ENCODE results near the gene DNAAF8.
"Not testable (repeated sequence)": the region's sequence is repeated elsewhere in the genome, so short reads cannot be mapped to it uniquely, and the experiment has no call there.

Gene DNAAF8

GRCh38 chr16:4723071-4723767, 11.1 kb upstream of the DNAAF8 start:
- intact Hi-C loops (cut with micrococcal nuclease), result no loop called here
- H3K4me1 Mint-ChIP-seq (ENCODE audit: low read depth), result peaks cover 7% of the 10 kb centered on the region
- H3K4me3 Mint-ChIP-seq, result no peak overlapping the region
- no peaks in the 10 kb centered on the region for H3K9me3 Mint-ChIP-seq
- H3K27ac Mint-ChIP-seq, result no peak overlapping the region
- peaks cover 50% of the 10 kb centered on the region for H3K36me3 Mint-ChIP-seq (ENCODE audit: low read depth)
- no peaks in the 10 kb centered on the region for H3K27me3 Mint-ChIP-seq

- Mint-ChIP-seq H3K27ac (no peak overlapping the region), H3K9me3 (no peaks in the 10 kb centered on the region), H3K4me1 (ENCODE audit: low read depth) (peaks cover 7% of the 10 kb centered on the region), H3K27me3 (no peaks in the 10 kb centered on the region), H3K4me3 (no peak overlapping the region), H3K36me3 (ENCODE audit: low read depth) (peaks cover 65% of the 10 kb centered on the region)
- intact Hi-C loops (cut with micrococcal nuclease), result no loop called here
Measured at GRCh38 chr16:4724661-4725270, 9.6 kb upstream of the DNAAF8 start.

GRCh38 chr16:4726616-4727015, 7.7 kb upstream of the DNAAF8 start:
- Mint-ChIP-seq H3K27me3 (no peaks in the 10 kb centered on the region), H3K4me3 (no peak overlapping the region), H3K9me3 (no peaks in the 10 kb centered on the region), H3K4me1 (ENCODE audit: low read depth) (peaks cover 7% of the 10 kb centered on the region), H3K27ac (no peak overlapping the region), H3K36me3 (ENCODE audit: low read depth) (peaks cover 70% of the 10 kb centered on the region)
- intact Hi-C loops (cut with micrococcal nuclease), result no loop called here

DNA sequence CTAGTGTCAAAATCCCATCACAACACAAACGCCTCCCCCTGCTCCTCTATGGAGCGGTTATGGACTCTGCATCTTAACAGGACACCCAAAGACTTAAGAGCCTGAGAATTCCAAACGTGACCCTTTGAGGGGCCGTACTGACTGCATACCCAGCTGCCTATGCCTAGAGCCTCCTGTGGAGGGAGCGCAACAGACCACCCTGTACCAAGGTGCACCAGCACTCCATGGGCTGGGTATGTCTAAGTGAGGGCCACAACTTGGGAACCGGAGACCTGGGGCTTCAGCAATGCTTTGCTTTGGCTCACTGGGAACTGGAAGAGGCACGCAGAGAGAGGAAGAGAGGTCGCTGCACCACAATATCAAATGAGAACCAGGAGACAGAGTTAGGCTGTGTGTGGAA, 5.7 kb upstream of the DNAAF8 start:
- Mint-ChIP-seq H3K4me1 (ENCODE audit: low read depth) (peaks cover 17% of the 10 kb centered on the region), H3K27ac (no peak overlapping the region), H3K4me3 (no peak overlapping the region), H3K27me3 (no peaks in the 10 kb centered on the region), H3K9me3 (no peaks in the 10 kb centered on the region), H3K36me3 (ENCODE audit: low read depth) (peaks cover 50% of the 10 kb centered on the region)
- intact Hi-C loops (cut with micrococcal nuclease), result no loop called here

- intact Hi-C loops (cut with micrococcal nuclease), result no loop called here
- Mint-ChIP-seq H3K4me3 (no peak overlapping the region), H3K36me3 (ENCODE audit: low read depth) (peaks cover 59% of the 10 kb centered on the region), H3K9me3 (no peaks in the 10 kb centered on the region), H3K27me3 (no peaks in the 10 kb centered on the region), H3K27ac (no peak overlapping the region), H3K4me1 (ENCODE audit: low read depth) (peaks cover 18% of the 10 kb centered on the region)
Measured at GRCh38 chr16:4729876-4730275, 4.5 kb upstream of the DNAAF8 start.

GRCh38 chr16:4733211-4733742, 1.1 kb upstream of the DNAAF8 start:
- intact Hi-C loops (cut with micrococcal nuclease), result no loop called here
- no peaks in the 10 kb centered on the region for H3K27me3 Mint-ChIP-seq
- peaks cover 20% of the 10 kb centered on the region for H3K4me1 Mint-ChIP-seq (ENCODE audit: low read depth)
- H3K9me3 Mint-ChIP-seq, result no peaks in the 10 kb centered on the region
- peak overlapping the region; percentile 91 for H3K27ac Mint-ChIP-seq
- peak overlapping the region; percentile 99 for H3K4me3 Mint-ChIP-seq
- peaks cover 34% of the 10 kb centered on the region for H3K36me3 Mint-ChIP-seq (ENCODE audit: low read depth)

DNA sequence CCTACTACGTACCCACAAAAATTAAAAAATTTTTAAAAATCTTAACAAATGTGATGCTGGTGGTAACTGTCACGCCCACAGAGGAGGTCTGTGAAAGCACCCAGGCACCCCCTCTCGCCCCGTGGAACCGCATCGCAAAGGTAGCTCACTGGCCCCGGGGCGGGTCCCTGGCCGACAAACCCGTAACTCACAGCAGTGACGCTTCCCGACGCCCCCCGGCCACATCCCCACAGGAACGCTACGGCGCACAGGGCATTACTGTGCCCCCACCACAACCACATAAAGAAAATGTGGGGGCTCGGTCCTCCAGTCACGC, 632 bp upstream of the DNAAF8 start:
- peaks cover 20% of the 10 kb centered on the region for H3K4me1 Mint-ChIP-seq (ENCODE audit: low read depth)
- no peaks in the 10 kb centered on the region for H3K27me3 Mint-ChIP-seq
- intact Hi-C loops (cut with micrococcal nuclease), result loop anchor here (1.0 to 2.0 kb wide), 3 partner anchors 35 to 69 kb away; partner anchors contain the start of genes NUDT16L1 and ROGDI
- H3K36me3 Mint-ChIP-seq (ENCODE audit: low read depth), result peaks cover 30% of the 10 kb centered on the region
- H3K27ac Mint-ChIP-seq, result peak overlapping the region; percentile 91
- no peaks in the 10 kb centered on the region for H3K9me3 Mint-ChIP-seq
- H3K4me3 Mint-ChIP-seq, result peak overlapping the region; percentile 99

DNA sequence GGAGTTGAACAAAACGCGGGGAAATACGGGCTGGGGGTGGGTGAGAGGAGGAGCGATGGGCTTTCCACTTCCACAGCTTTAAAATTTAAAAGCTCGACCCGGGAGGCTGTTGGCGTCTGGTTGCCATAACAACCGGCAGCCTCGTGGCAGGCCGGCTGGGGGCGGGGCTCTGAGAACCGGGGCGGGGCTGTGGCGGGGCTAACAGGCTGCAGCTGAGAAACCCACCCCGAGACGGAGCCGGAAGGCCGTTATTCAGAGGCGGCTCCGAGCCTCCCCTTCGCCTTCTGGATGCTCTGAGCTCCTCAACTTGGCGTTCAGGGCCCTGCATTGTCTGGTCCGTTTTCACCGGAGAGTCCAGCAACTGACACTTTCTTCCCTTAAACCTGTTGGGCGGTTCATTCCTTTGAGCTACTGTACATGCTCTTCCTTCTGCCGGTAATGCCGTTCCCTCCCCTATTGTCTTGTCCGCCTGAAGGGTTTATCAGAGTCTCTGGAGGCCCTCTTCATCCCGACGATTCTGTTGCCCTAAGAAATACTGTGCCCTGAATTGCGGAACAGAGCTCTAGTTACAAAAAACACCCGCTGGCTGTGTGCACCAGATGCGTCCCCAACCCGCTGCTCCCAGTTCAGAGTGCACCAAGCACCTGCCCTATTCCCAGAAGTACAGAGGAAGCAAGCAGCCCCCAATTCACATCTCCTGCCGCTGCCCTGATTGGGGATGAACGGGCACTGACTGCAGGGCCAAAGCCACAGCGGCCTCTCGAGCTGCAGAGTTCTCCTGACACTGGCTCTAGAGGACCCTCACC, 596 bp downstream of the DNAAF8 start:
- Mint-ChIP-seq H3K4me1 (ENCODE audit: low read depth) (peaks cover 20% of the 10 kb centered on the region), H3K36me3 (ENCODE audit: low read depth) (peaks cover 17% of the 10 kb centered on the region), H3K27me3 (no peaks in the 10 kb centered on the region), H3K9me3 (no peaks in the 10 kb centered on the region), H3K27ac (peak overlapping the region; percentile 91), H3K4me3 (peak overlapping the region; percentile 99)
- intact Hi-C loops (cut with micrococcal nuclease), result loop anchor here (1.0 to 2.0 kb wide), 3 partner anchors 33 to 68 kb away; partner anchors contain the start of genes NUDT16L1 and ROGDI

GRCh38 chr16:4736546-4736945, 2.2 kb downstream of the DNAAF8 start:
- intact Hi-C loops (cut with micrococcal nuclease), result no loop called here
- H3K27me3 Mint-ChIP-seq, result no peaks in the 10 kb centered on the region
- H3K36me3 Mint-ChIP-seq (ENCODE audit: low read depth), result peaks cover 13% of the 10 kb centered on the region
- H3K27ac Mint-ChIP-seq, result no peak overlapping the region
- peaks cover 20% of the 10 kb centered on the region for H3K4me1 Mint-ChIP-seq (ENCODE audit: low read depth)
- H3K9me3 Mint-ChIP-seq, result no peaks in the 10 kb centered on the region
- H3K4me3 Mint-ChIP-seq, result no peak overlapping the region

GRCh38 chr16:4737545-4737944, 3.2 kb downstream of the DNAAF8 start:
- intact Hi-C loops (cut with micrococcal nuclease), result no loop called here
- no peak overlapping the region for H3K27ac Mint-ChIP-seq
- H3K36me3 Mint-ChIP-seq (ENCODE audit: low read depth), result peaks cover 13% of the 10 kb centered on the region
- H3K4me3 Mint-ChIP-seq, result no peak overlapping the region
- no peaks in the 10 kb centered on the region for H3K9me3 Mint-ChIP-seq
- peaks cover 6% of the 10 kb centered on the region for H3K27me3 Mint-ChIP-seq
- peaks cover 15% of the 10 kb centered on the region for H3K4me1 Mint-ChIP-seq (ENCODE audit: low read depth)

- H3K4me3 Mint-ChIP-seq; H3K27ac Mint-ChIP-seq; intact Hi-C loops (cut with micrococcal nuclease); H3K9me3 Mint-ChIP-seq: not testable (repeated sequence)
- H3K27me3 Mint-ChIP-seq, result peaks cover 13% of the 10 kb centered on the region
- peaks cover 18% of the 10 kb centered on the region for H3K4me1 Mint-ChIP-seq (ENCODE audit: low read depth)
- H3K36me3 Mint-ChIP-seq (ENCODE audit: low read depth), result peaks cover 13% of the 10 kb centered on the region
Measured at GRCh38 chr16:4738370-4738769, 4.0 kb downstream of the DNAAF8 start.

DNA sequence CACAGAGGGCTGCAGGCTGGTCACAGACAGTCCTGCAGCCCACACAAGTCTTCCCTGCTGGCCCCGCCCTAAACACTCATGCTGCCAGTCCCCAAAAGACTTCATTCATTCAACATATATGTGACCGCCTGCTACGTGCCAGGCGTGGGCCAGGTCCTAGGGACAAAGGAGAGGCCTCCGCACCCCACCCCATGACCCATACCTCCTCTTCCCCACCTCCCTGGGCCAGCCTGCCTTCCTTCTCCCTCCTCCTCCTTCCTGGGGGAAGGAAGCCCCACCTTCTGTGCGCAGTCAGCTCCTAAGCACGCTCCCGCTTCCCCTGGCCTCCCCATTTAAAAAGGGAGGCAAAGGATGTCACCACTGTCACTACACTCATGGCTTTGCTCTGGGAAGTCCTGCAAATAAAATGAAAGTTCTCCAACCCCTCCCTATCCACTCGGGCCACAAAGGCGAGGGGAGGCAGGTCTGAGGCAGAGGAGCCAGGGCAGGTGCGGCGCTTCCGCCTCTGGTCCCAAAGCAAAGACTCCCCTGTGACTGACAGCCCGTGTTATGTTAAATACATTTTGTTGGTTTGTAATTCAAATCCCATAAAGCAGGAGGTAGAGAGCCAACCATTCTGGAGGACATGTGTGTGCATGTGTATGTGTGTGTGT, 9.0 kb downstream of the DNAAF8 start:
- Mint-ChIP-seq H3K4me3 (peak overlapping the region; percentile 46), H3K9me3 (no peaks in the 10 kb centered on the region), H3K4me1 (ENCODE audit: low read depth) (peaks cover 13% of the 10 kb centered on the region), H3K27ac (no peak overlapping the region), H3K27me3 (peaks cover 28% of the 10 kb centered on the region), H3K36me3 (ENCODE audit: low read depth) (peaks cover 7% of the 10 kb centered on the region)
- intact Hi-C loops (cut with micrococcal nuclease), result no loop called here

- peaks cover 28% of the 10 kb centered on the region for H3K27me3 Mint-ChIP-seq
- H3K9me3 Mint-ChIP-seq, result no peaks in the 10 kb centered on the region
- peaks cover 20% of the 10 kb centered on the region for H3K36me3 Mint-ChIP-seq (ENCODE audit: low read depth)
- no peak overlapping the region for H3K4me3 Mint-ChIP-seq
- intact Hi-C loops (cut with micrococcal nuclease), result no loop called here
- no peak overlapping the region for H3K27ac Mint-ChIP-seq
- H3K4me1 Mint-ChIP-seq (ENCODE audit: low read depth), result peaks cover 13% of the 10 kb centered on the region
Measured at GRCh38 chr16:4744555-4745273, 10.4 kb downstream of the DNAAF8 start.

Measured in dendritic cell treated with granulocyte-macrophage colony-stimulating factor and Interleukin-4, amounts not matched to agents 40 ng/mL and 50 ng/mL, for 4 days (primary cell).